T47D (cell line): Measurements from ENCODE around the gene TREX2.
A peak's percentile ranks its signal among the peaks of the same experiment; 100 is the strongest.

Experiments
- DNase-seq, 2 experiments: peaks; one replicate each; pipeline versions ENCODE4 v3.0.0 to v3.0.0-alpha.2; 2011 to 2012; ENCODE audit warnings: low read depth in 1 of 2, low spot score in 1 of 2
- JUND ChIP-seq: IDR thresholded peaks from 2 replicates; pipeline ENCODE4 v1.6.1; 2012; ENCODE audit warnings: low read depth
- in situ Hi-C: cut with HindIII; loops from 2 replicates; pipeline ENCODE4 v1.10.0; 2016; ENCODE audit warnings: low sequenced_read_pairs, low pct_unique_long_range_greater_than_20kb

The TREX2 gene

GRCh38 chrX:153446950-153447580 lies 1.2 kb upstream of the TREX2 start:
- no peak for DNase-seq
- in situ Hi-C loops = no loop called here
- no peak for TF ChIP-seq JUND

GRCh38 chrX:153446636-153446936 lies 730 bp upstream of the TREX2 start:
- in situ Hi-C loops = no loop called here
- no peak for DNase-seq
- no peak for TF ChIP-seq JUND

- in situ Hi-C loops = no loop called here
- TF ChIP-seq JUND = no peak
Measured at GRCh38 chrX:153445106-153445855, 575 bp downstream of the TREX2 start.

GRCh38 chrX:153444333-153445011 lies 1.4 kb downstream of the TREX2 start:
- in situ Hi-C loops = no loop called here
- TF ChIP-seq JUND = no peak

More at GRCh38 chrX:153445106-153445855, 575 bp downstream of the TREX2 start:
- no peak for DNase-seq

GRCh38 chrX:153443476-153444332 lies 2.2 kb downstream of the TREX2 start:
- no peak for TF ChIP-seq JUND
- in situ Hi-C loops = no loop called here
- DNase-seq = no peak

More at GRCh38 chrX:153444333-153445011, 1.4 kb downstream of the TREX2 start:
- no peak for DNase-seq

GRCh38 chrX:153442463-153442862 lies 3.4 kb downstream of the TREX2 start:
- DNase-seq = no peak
- in situ Hi-C loops = no loop called here
- TF ChIP-seq JUND = no peak

GRCh38 chrX:153441981-153442380 lies 3.9 kb downstream of the TREX2 start:
- TF ChIP-seq JUND = no peak
- in situ Hi-C loops = no loop called here
- DNase-seq = no peak

- no peak for TF ChIP-seq JUND
- in situ Hi-C loops = no loop called here
- DNase-seq = no peak
Measured at GRCh38 chrX:153441296-153441695, 4.6 kb downstream of the TREX2 start.

- in situ Hi-C loops = no loop called here
- no peak for DNase-seq
- no peak for TF ChIP-seq JUND
Measured at GRCh38 chrX:153440556-153441135, 5.2 kb downstream of the TREX2 start.

- no peak for TF ChIP-seq JUND
- in situ Hi-C loops = no loop called here
- no peak for DNase-seq
Measured at GRCh38 chrX:153439977-153440376, 5.9 kb downstream of the TREX2 start.

- peak in 1 of 2 experiments; percentile 49 for DNase-seq
Measured at GRCh38 chrX:153438532-153438931, 7.3 kb downstream of the TREX2 start.

GRCh38 chrX:153435845-153436244 lies 10.0 kb downstream of the TREX2 start:
- in situ Hi-C loops = no loop called here
- no peak for TF ChIP-seq JUND

More at GRCh38 chrX:153438532-153438931, 7.3 kb downstream of the TREX2 start:
- in situ Hi-C loops = no loop called here
- TF ChIP-seq JUND = no peak

More at GRCh38 chrX:153435845-153436244, 10.0 kb downstream of the TREX2 start:
- DNase-seq = no peak
